ACC112 (cell line): ENCODE data around the gene AKR1D1.
"Not testable (repeated sequence)": the region's sequence is repeated elsewhere in the genome, so short reads cannot be mapped to it uniquely, and the experiment has no call there.

Source experiments
- H2AFZ ChIP-seq: fragments of 200-600 bp; sonication (generic); one replicate; pipeline ENCODE4 v1.6.0; 2017; ENCODE audit warnings: antibody characterized with exemption, low read length; ENCODE audit not compliant: unreplicated experiment
- H3K27ac ChIP-seq: fragments of 200-600 bp; sonication (generic); 2 replicates; pipeline ENCODE4 v1.5.1; 2014; ENCODE audit warnings: low read depth, mild to moderate bottlenecking, antibody characterized with exemption, low read length, moderate library complexity
- H3K27me3 ChIP-seq: fragments of 200-600 bp; sonication (generic); 2 replicates; pipeline ENCODE4 v1.6.1; 2014; ENCODE audit warnings: mild to moderate bottlenecking, antibody characterized with exemption, low read length, moderate library complexity, mixed read lengths; ENCODE audit not compliant: insufficient read depth
- H3K36me3 ChIP-seq: fragments of 200-600 bp; sonication (generic); 2 replicates; pipeline ENCODE4 v1.6.1; 2016; ENCODE audit warnings: mild to moderate bottlenecking, antibody characterized with exemption, low read length, moderate library complexity, mixed read lengths; ENCODE audit not compliant: insufficient read depth
- H3K4me1 ChIP-seq: fragments of 200-600 bp; sonication (generic); one replicate; pipeline ENCODE4 v1.6.1; 2016; ENCODE audit warnings: low read length, mixed read lengths; ENCODE audit not compliant: insufficient read depth, unreplicated experiment, control insufficient read depth
- H3K4me3 ChIP-seq: fragments of 200-600 bp; sonication (generic); 2 replicates; pipeline ENCODE4 v1.5.1; 2014; ENCODE audit warnings: mild to moderate bottlenecking, low read depth, low read length
- H3K79me2 ChIP-seq: fragments of 200-600 bp; sonication (generic); one replicate; pipeline ENCODE4 v1.6.0; 2016; ENCODE audit warnings: low read length; ENCODE audit not compliant: control insufficient read depth, unreplicated experiment, insufficient read depth

The AKR1D1 gene

GRCh38 chr7:138091032-138091431 is 14.8 kb downstream of the AKR1D1 start:
- H3K79me2 ChIP-seq, result no peaks in the 10 kb centered on the region
- H2AFZ ChIP-seq, result no peak overlapping the region
- no peak overlapping the region for H3K27ac ChIP-seq
- H3K4me3 ChIP-seq, result no peak overlapping the region
- no peaks in the 10 kb centered on the region for H3K36me3 ChIP-seq
- H3K27me3 ChIP-seq, result peaks cover 7% of the 10 kb centered on the region; the same call in 1 of the 2 replicates
- no peaks in the 10 kb centered on the region for H3K4me1 ChIP-seq

GRCh38 chr7:138091840-138092239 is 15.6 kb downstream of the AKR1D1 start:
- not testable (repeated sequence) for H2AFZ ChIP-seq, H3K27ac ChIP-seq, H3K79me2 ChIP-seq, H3K4me3 ChIP-seq, H3K4me1 ChIP-seq, H3K36me3 ChIP-seq
- H3K27me3 ChIP-seq, result peaks cover 10% of the 10 kb centered on the region

GRCh38 chr7:138092486-138093028 is 16.3 kb downstream of the AKR1D1 start:
- Histone ChIP-seq H3K27me3 (peaks cover 14% of the 10 kb centered on the region), H3K79me2 (no peaks in the 10 kb centered on the region), H3K36me3 (no peaks in the 10 kb centered on the region), H2AFZ (no peak overlapping the region), H3K4me3 (no peak overlapping the region), H3K27ac (no peak overlapping the region), H3K4me1 (no peaks in the 10 kb centered on the region)

- no peak overlapping the region for H3K4me3 ChIP-seq
- H3K27ac ChIP-seq, result no peak overlapping the region
- no peak overlapping the region for H2AFZ ChIP-seq
These were observed 20.0 kb downstream of the AKR1D1 start for GRCh38 chr7:138095972-138096935.

GRCh38 chr7:138097064-138097741 is 20.9 kb downstream of the AKR1D1 start:
- H3K36me3 ChIP-seq, result no peaks in the 10 kb centered on the region
- no peak overlapping the region for H3K27ac ChIP-seq
- no peak overlapping the region for H3K4me3 ChIP-seq
- H2AFZ ChIP-seq, result no peak overlapping the region
- H3K4me1 ChIP-seq, result no peaks in the 10 kb centered on the region
- no peaks in the 10 kb centered on the region for H3K79me2 ChIP-seq
- peaks cover 19% of the 10 kb centered on the region for H3K27me3 ChIP-seq

More at GRCh38 chr7:138095972-138096935, 20.0 kb downstream of the AKR1D1 start:
- Histone ChIP-seq H3K4me1 (no peaks in the 10 kb centered on the region), H3K79me2 (no peaks in the 10 kb centered on the region), H3K27me3 (peaks cover 22% of the 10 kb centered on the region), H3K36me3 (no peaks in the 10 kb centered on the region)

- H3K79me2 ChIP-seq, result no peaks in the 10 kb centered on the region
These were observed 23.6 kb downstream of the AKR1D1 start for GRCh38 chr7:138099813-138100212.

GRCh38 chr7:138105221-138105620 is 29.0 kb downstream of the AKR1D1 start:
- no peak overlapping the region for H2AFZ ChIP-seq
- H3K27ac ChIP-seq, result no peak overlapping the region
- no peak overlapping the region for H3K4me3 ChIP-seq
- H3K4me1 ChIP-seq, result no peaks in the 10 kb centered on the region
- H3K27me3 ChIP-seq, result peaks cover 42% of the 10 kb centered on the region; the same call in 1 of the 2 replicates
- H3K36me3 ChIP-seq, result no peaks in the 10 kb centered on the region
- H3K79me2 ChIP-seq, result no peaks in the 10 kb centered on the region

More at GRCh38 chr7:138099813-138100212, 23.6 kb downstream of the AKR1D1 start:
- no peaks in the 10 kb centered on the region for H3K36me3 ChIP-seq
- no peak overlapping the region for H3K27ac ChIP-seq
- H2AFZ ChIP-seq, result no peak overlapping the region
- no peak overlapping the region for H3K4me3 ChIP-seq
- peaks cover 20% of the 10 kb centered on the region for H3K27me3 ChIP-seq
- no peaks in the 10 kb centered on the region for H3K4me1 ChIP-seq

GRCh38 chr7:138115047-138115446 is 38.8 kb downstream of the AKR1D1 start:
- H3K27ac ChIP-seq, result no peak overlapping the region
- no peak overlapping the region for H2AFZ ChIP-seq
- peaks cover 4% of the 10 kb centered on the region for H3K4me1 ChIP-seq
- no peaks in the 10 kb centered on the region for H3K36me3 ChIP-seq
- no peaks in the 10 kb centered on the region for H3K79me2 ChIP-seq
- peaks cover 9% of the 10 kb centered on the region; the same call in 1 of the 2 replicates for H3K27me3 ChIP-seq
- no peak overlapping the region for H3K4me3 ChIP-seq

GRCh38 chr7:138116141-138116540 is 39.9 kb downstream of the AKR1D1 start:
- no peak overlapping the region for H3K27ac ChIP-seq
- no peak overlapping the region for H3K4me3 ChIP-seq
- H3K4me1 ChIP-seq, result peaks cover 4% of the 10 kb centered on the region
- H3K27me3 ChIP-seq, result peaks cover 18% of the 10 kb centered on the region; the same call in 1 of the 2 replicates
- H3K79me2 ChIP-seq, result no peaks in the 10 kb centered on the region
- H3K36me3 ChIP-seq, result no peaks in the 10 kb centered on the region
- H2AFZ ChIP-seq, result no peak overlapping the region

GRCh38 chr7:138116892-138117291 is 40.6 kb downstream of the AKR1D1 start:
- peaks cover 4% of the 10 kb centered on the region for H3K4me1 ChIP-seq
- H2AFZ ChIP-seq, result no peak overlapping the region
- no peak overlapping the region for H3K4me3 ChIP-seq
- peaks cover 19% of the 10 kb centered on the region; the same call in 1 of the 2 replicates for H3K27me3 ChIP-seq
- no peaks in the 10 kb centered on the region for H3K79me2 ChIP-seq
- H3K27ac ChIP-seq, result no peak overlapping the region
- H3K36me3 ChIP-seq, result no peaks in the 10 kb centered on the region
